PC-9 (cell line): ENCODE measurements around the gene MYO16. TPM values are rescaled to one million over a fixed set of nuclear protein-coding genes. Genes with fewer than 3 reads are reported as not detected.

Experiments used
- BruUV-seq: library from RNA; stranded (reverse); fragments of 400-500 nt; replicated peaks from 2 replicates; lab custom pipeline; 2021; lab: Mats Ljungman, UMichigan
- CTCF ChIA-PET: fragments of 300-600 bp; sonication (Branson Sonifier 250); formaldehyde crosslinking; loops from one replicate; lab custom pipeline; 2022; ENCODE audit warnings: antibody characterized with exemption; lab: Charles Lee
- POLR2A ChIA-PET: fragments of 300-600 bp; sonication (Branson Sonifier 250); formaldehyde crosslinking; loops from one replicate; lab custom pipeline; 2022; ENCODE audit warnings: antibody characterized with exemption; ENCODE audit not compliant: unreplicated experiment; lab: Charles Lee
- DNase-seq, 2 experiments: peaks; one replicate each; pipeline versions ENCODE4 v3.0.0 to v3.0.0-alpha.2; 2015 to 2022; ENCODE audit warnings: mixed read lengths in 1 of 2
- H2AFZ ChIP-seq: fragments of 200-600 bp; sonication (generic); 2 replicates; pipeline ENCODE4 v1.8.1; 2017; ENCODE audit warnings: antibody characterized with exemption
- H3F3A ChIP-seq: fragments of 200-600 bp; sonication (generic); 2 replicates; pipeline ENCODE4 v1.8.1; 2017; ENCODE audit warnings: antibody characterized with exemption, mild to moderate bottlenecking, low read depth; ENCODE audit not compliant: insufficient read depth
- H3K27ac ChIP-seq: fragments of 200-600 bp; sonication (generic); 2 replicates; pipeline ENCODE4 v1.6.1; 2016; ENCODE audit warnings: mixed run types
- H3K27me3 ChIP-seq: fragments of 200-600 bp; sonication (generic); 2 replicates; pipeline ENCODE4 v1.6.1; 2016; ENCODE audit warnings: low read depth, mixed run types; ENCODE audit not compliant: insufficient read depth
- H3K36me3 ChIP-seq: fragments of 200-600 bp; sonication (generic); 2 replicates; pipeline ENCODE4 v1.6.1; 2016; ENCODE audit warnings: low read depth, mixed run types
- H3K4me1 ChIP-seq: fragments of 200-600 bp; sonication (generic); replicated peaks from 2 replicates; pipeline ENCODE4 v1.6.1; 2016; ENCODE audit warnings: mixed run types; ENCODE audit not compliant: insufficient read depth
- H3K4me2 ChIP-seq: fragments of 200-600 bp; sonication (generic); 2 replicates; pipeline ENCODE4 v1.6.1; 2017; ENCODE audit warnings: mixed run types
- H3K4me3 ChIP-seq: fragments of 200-600 bp; sonication (generic); 2 replicates; pipeline ENCODE4 v1.6.1; 2016; ENCODE audit warnings: mixed run types
- H3K79me2 ChIP-seq: fragments of 200-600 bp; sonication (generic); 2 replicates; pipeline ENCODE4 v1.6.1; 2017; ENCODE audit warnings: low read depth, mixed run types
- H3K9me2 ChIP-seq: fragments of 200-600 bp; sonication (generic); 2 replicates; pipeline ENCODE4 v1.8.1; 2017; ENCODE audit warnings: mild to moderate bottlenecking; ENCODE audit not compliant: insufficient read depth
- H3K9me3 ChIP-seq: fragments of 200-600 bp; sonication (generic); 2 replicates; pipeline ENCODE4 v1.8.1; 2016; ENCODE audit warnings: low read depth; ENCODE audit not compliant: insufficient read depth
- H4K20me1 ChIP-seq: fragments of 200-600 bp; sonication (generic); 2 replicates; pipeline ENCODE4 v1.8.1; 2017; ENCODE audit not compliant: insufficient read depth
- CTCF ChIP-seq: fragments of 200-600 bp; sonication (generic); conservative IDR thresholded peaks from 2 replicates; pipeline ENCODE4 v1.6.1; 2017; ENCODE audit warnings: mixed run types, antibody characterized with exemption, mild to moderate bottlenecking, moderate library complexity
- EZH2 ChIP-seq: fragments of 200-600 bp; sonication (generic); IDR thresholded peaks from 2 replicates; pipeline ENCODE4 v1.8.0; 2017; ENCODE audit warnings: antibody characterized with exemption, low read depth
- intact Hi-C: fragments of 100-400 bp; cut with micrococcal nuclease; formaldehyde crosslinking; loops from one replicate; pipeline ENCODE4 v1.10.0; 2022; ENCODE audit not compliant: unreplicated experiment
- total RNA-seq: library from RNA; stranded (reverse); gene quantifications from 2 replicates; pipeline ENCODE4 v1.2.3, GENCODE V29; 2021

The MYO16 gene
- total RNA-seq, 1 experiment from 2014 or later = 0.59 TPM

GRCh38 chr13:109146393-109146792 lies 517.0 kb downstream of the MYO16 start:
- no peak overlapping the region for H3K27ac ChIP-seq

GRCh38 chr13:109146912-109147647 lies 517.7 kb downstream of the MYO16 start:
- no peaks in the 10 kb centered on the region for H3K79me2 ChIP-seq
- peaks cover 8% of the 10 kb centered on the region; the same call in 1 of the 2 replicates for H3K4me1 ChIP-seq
- intact Hi-C loops = loop anchor here (1.0 to 10.0 kb wide), 7 partner anchors 8 to 990 kb away; no protein-coding TSS in a partner anchor
- no TSS peak for BruUV-seq
- CTCF ChIA-PET = interaction anchor here (0.7 kb wide), 2 partner anchors 268 to 642 kb away, joined by 3 to 4 read pairs; no protein-coding TSS in a partner anchor
- peak; percentile 53 to 59 for DNase-seq
- no peaks in the 10 kb centered on the region for H4K20me1 ChIP-seq
- H3K9me2 ChIP-seq = no peaks in the 10 kb centered on the region
- H2AFZ ChIP-seq = no peak overlapping the region
- H3K4me2 ChIP-seq = no peak overlapping the region
- no peaks in the 10 kb centered on the region for H3K36me3 ChIP-seq
- TF ChIP-seq CTCF = no peak
- TF ChIP-seq EZH2 = no peak
- no peaks in the 10 kb centered on the region for H3K9me3 ChIP-seq
- no peak overlapping the region for H3K27ac ChIP-seq
- POLR2A ChIA-PET = interaction anchor here (0.6 kb wide), 1 partner anchor 8 kb away, joined by 6 read pairs; no protein-coding TSS in a partner anchor
- no peaks in the 10 kb centered on the region for H3K27me3 ChIP-seq
- H3F3A ChIP-seq = peaks cover 7% of the 10 kb centered on the region
- H3K4me3 ChIP-seq = no peak overlapping the region

More at GRCh38 chr13:109146393-109146792, 517.0 kb downstream of the MYO16 start:
- Histone ChIP-seq H3K36me3 (no peaks in the 10 kb centered on the region), H3F3A (peaks cover 7% of the 10 kb centered on the region), H3K9me2 (no peaks in the 10 kb centered on the region), H3K4me2 (no peak overlapping the region), H3K4me1 (peaks cover 8% of the 10 kb centered on the region; the same call in 1 of the 2 replicates), H2AFZ (no peak overlapping the region), H3K4me3 (no peak overlapping the region), H3K9me3 (no peaks in the 10 kb centered on the region), H3K79me2 (no peaks in the 10 kb centered on the region), H3K27me3 (no peaks in the 10 kb centered on the region), H4K20me1 (no peaks in the 10 kb centered on the region)
- POLR2A ChIA-PET = interaction anchor here (0.6 kb wide), 1 partner anchor 8 kb away, joined by 6 read pairs; no protein-coding TSS in a partner anchor
- TF ChIP-seq EZH2 = no peak
- TF ChIP-seq CTCF = no peak
- intact Hi-C loops = loop anchor here (5.0 to 10.0 kb wide), 5 partner anchors 184 to 991 kb away; no protein-coding TSS in a partner anchor
- CTCF ChIA-PET = interaction anchor here (0.6 to 0.8 kb wide), 4 partner anchors 10 to 643 kb away, joined by 3 to 4 read pairs (median 4); no protein-coding TSS in a partner anchor
- no peak for DNase-seq
- BruUV-seq = TSS peak; percentile 77

- Histone ChIP-seq H3K4me2 (no peak overlapping the region), H3K27ac (no peak overlapping the region), H3F3A (peaks cover 7% of the 10 kb centered on the region), H3K4me1 (peaks cover 9% of the 10 kb centered on the region), H3K27me3 (no peaks in the 10 kb centered on the region), H3K36me3 (no peaks in the 10 kb centered on the region), H3K9me3 (no peaks in the 10 kb centered on the region), H2AFZ (no peak overlapping the region), H3K9me2 (no peaks in the 10 kb centered on the region), H4K20me1 (no peaks in the 10 kb centered on the region), H3K79me2 (no peaks in the 10 kb centered on the region), H3K4me3 (no peak overlapping the region)
- TF ChIP-seq EZH2 (no peak), CTCF (no peak)
- ChIA-PET CTCF (interaction anchor here (0.7 kb wide), 1 partner anchor 1090 kb away, joined by 3 read pairs; no protein-coding TSS in a partner anchor), POLR2A (no interaction called here)
- DNase-seq = no peak
- BruUV-seq = no TSS peak
- intact Hi-C loops = loop anchor here (5.0 to 10.0 kb wide), 5 partner anchors 186 to 989 kb away; no protein-coding TSS in a partner anchor
Observed at GRCh38 chr13:109148243-109148642, 518.8 kb downstream of the MYO16 start.
